Subcutaneous adipose tissue (tissue), 4 donors: ENCODE data around the gene UNG. TPM values are rescaled to one million over a fixed set of nuclear protein-coding genes. Genes with fewer than 3 reads are reported as not detected.

Experiments
- CTCF ChIP-seq: fragments of 450-650 bp; IDR thresholded peaks from one replicate; pipeline ENCODE4 v1.5.1; 2016; ENCODE audit warnings: low read depth, mild to moderate bottlenecking, control low read depth, antibody characterized with exemption, moderate library complexity
- total RNA-seq, 4 donors: library from RNA; depleted of rRNA; stranded (reverse); fragments of >200 nt; gene quantifications; one replicate each; pipeline ENCODE4 v1.1.0, GENCODE V29; 2016

UNG gene
- total RNA-seq, 4 donors from 2014 or later = 24.1 to 39.6 (median 31.6) TPM

GRCh38 chr12:109115758-109116610 lies 18.6 kb downstream of the UNG start, which contains the start of gene ACACB:
ACACB (plus strand) TSS chr12:109116587; CDS start chr12:109139406, 22,819 bp downstream.
- TF ChIP-seq CTCF = no peak

- TF ChIP-seq CTCF = no peak
These were observed 19.2 kb downstream of the UNG start for GRCh38 chr12:109116611-109116949.

GRCh38 chr12:109120095-109120494 lies 22.7 kb downstream of the UNG start:
- TF ChIP-seq CTCF = no peak

GRCh38 chr12:109120557-109120956 lies 23.2 kb downstream of the UNG start:
- TF ChIP-seq CTCF = no peak

DNA sequence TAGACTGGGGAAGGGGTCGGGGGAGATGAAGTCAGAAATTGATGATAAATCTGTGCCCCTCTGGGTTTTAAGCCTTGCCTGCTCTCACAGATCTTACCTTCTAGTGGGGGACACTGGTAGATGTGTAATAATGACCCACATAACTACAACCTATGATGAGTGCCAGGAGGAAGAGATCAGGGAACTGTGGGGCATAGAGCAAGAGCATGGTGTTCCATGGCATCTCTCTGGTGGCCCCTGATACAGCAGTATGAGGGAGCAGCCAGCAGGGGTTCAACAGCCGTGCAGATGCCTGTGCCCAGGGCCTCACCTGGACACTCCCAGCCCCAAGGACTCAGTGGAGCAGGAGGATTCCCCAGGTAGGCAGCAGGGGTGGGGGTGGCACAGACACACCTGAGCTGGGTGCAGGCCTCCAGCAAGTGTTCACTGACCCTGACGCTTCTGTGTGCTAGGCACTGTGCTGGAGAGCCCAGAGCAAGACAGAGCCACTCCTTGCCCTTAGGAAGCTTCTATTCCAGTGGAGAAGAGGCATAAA lies 24.0 kb downstream of the UNG start:
- no peak for TF ChIP-seq CTCF

DNA sequence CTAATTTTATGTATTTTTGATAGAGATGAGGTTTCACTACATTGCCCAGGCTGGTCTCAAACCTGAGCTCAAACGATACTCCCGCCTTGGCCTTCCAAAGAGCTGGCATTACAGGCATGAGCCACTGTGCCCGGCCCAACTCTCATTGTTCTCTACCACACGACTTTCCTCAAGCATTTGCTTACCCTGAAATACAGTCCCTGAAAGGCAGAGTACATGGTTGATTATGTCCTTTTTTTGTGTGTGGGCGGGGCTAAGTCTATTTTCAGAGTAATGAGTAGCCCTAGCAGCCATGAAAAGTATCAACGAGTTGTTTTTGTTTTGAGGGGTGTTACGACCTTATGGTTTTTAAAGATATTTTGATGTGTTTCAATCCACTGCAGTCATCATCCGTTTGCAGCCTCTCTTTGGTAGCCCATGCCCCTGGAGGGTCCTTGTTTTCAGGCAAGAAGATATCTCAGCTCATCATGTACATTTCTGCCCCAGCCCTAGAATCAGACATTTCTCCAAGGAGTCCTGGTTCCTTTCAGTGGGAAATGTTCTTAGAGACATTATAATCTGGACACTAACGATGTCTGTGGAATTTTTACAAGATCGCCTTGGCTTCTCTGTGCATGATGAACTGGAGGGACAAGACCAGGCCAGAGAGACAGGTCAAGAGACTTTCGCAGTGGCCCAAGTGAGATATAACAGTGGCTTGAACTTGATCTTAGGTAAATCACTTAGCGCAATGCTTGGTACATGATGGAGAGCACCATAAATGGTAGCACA lies 27.7 kb downstream of the UNG start:
- TF ChIP-seq CTCF = no peak

GRCh38 chr12:109125791-109126190 lies 28.4 kb downstream of the UNG start:
- TF ChIP-seq CTCF = no peak
